Endothelial cell (in vitro differentiated cells): ENCODE results near the gene DPEP3. TPM values are rescaled to one million over a fixed set of nuclear protein-coding genes. Genes with fewer than 3 reads are reported as not detected.
"Not testable (repeated sequence)": the region's sequence is repeated elsewhere in the genome, so short reads cannot be mapped to it uniquely, and the experiment has no call there.

Source experiments
- DNase-seq: peaks from one replicate; pipeline ENCODE4 v3.0.0; 2021; ENCODE audit warnings: low spot score
- H3K27ac Mint-ChIP-seq: one replicate; pipeline ENCODE4 v1.8.0; 2021; ENCODE audit warnings: mixed read lengths, inconsistent platforms; ENCODE audit not compliant: unreplicated experiment
- H3K27me3 Mint-ChIP-seq: one replicate; pipeline ENCODE4 v1.8.0; 2021; ENCODE audit warnings: mild to moderate bottlenecking, moderate library complexity, mixed read lengths, inconsistent platforms; ENCODE audit not compliant: unreplicated experiment
- H3K36me3 Mint-ChIP-seq: one replicate; pipeline ENCODE4 v1.8.0; 2021; ENCODE audit warnings: mild to moderate bottlenecking, low read depth, mixed read lengths, inconsistent platforms; ENCODE audit not compliant: unreplicated experiment
- H3K4me1 Mint-ChIP-seq: one replicate; pipeline ENCODE4 v1.8.0; 2021; ENCODE audit warnings: mild to moderate bottlenecking, mixed read lengths, inconsistent platforms; ENCODE audit not compliant: unreplicated experiment
- H3K4me3 Mint-ChIP-seq: one replicate; pipeline ENCODE4 v1.8.0; 2021; ENCODE audit warnings: mild to moderate bottlenecking, mixed read lengths, inconsistent platforms; ENCODE audit not compliant: unreplicated experiment
- H3K9me3 Mint-ChIP-seq: one replicate; pipeline ENCODE4 v1.8.0; 2021; ENCODE audit warnings: mixed read lengths, inconsistent platforms; ENCODE audit not compliant: unreplicated experiment
- CTCF ChIP-seq: fragments of 200-600 bp; sonication (generic); IDR thresholded peaks from one replicate; pipeline ENCODE4 v1.5.0; 2021; ENCODE audit warnings: antibody characterized with exemption; ENCODE audit not compliant: unreplicated experiment
- total RNA-seq: library from RNA; stranded (reverse); fragmentation: NEBNext Ultra II Directional; extraction: Animal tissue kit (Norgen Biotek cat#: 25700); gene quantifications from one replicate; pipeline ENCODE4 v1.2.1, GENCODE V29; 2021; ENCODE audit not compliant: unreplicated experiment

Gene DPEP3
- total RNA-seq, 1 donor from 2014 or later = not detected

GRCh38 chr16:67999985-68000384 lies 19.7 kb upstream of the DPEP3 start:
- H3K27me3 Mint-ChIP-seq = peaks cover 5% of the 10 kb centered on the region
- peak overlapping the region; percentile 45 for H3K27ac Mint-ChIP-seq
- no peaks in the 10 kb centered on the region for H3K9me3 Mint-ChIP-seq
- DNase-seq = no peak
- peaks cover 19% of the 10 kb centered on the region for H3K4me1 Mint-ChIP-seq
- no peak overlapping the region for H3K4me3 Mint-ChIP-seq
- TF ChIP-seq CTCF = no peak
- H3K36me3 Mint-ChIP-seq = no peaks in the 10 kb centered on the region

- not testable (repeated sequence) for H3K36me3 Mint-ChIP-seq, H3K27me3 Mint-ChIP-seq, DNase-seq, H3K4me3 Mint-ChIP-seq, H3K9me3 Mint-ChIP-seq
- H3K4me1 Mint-ChIP-seq = peaks cover 19% of the 10 kb centered on the region
- peak within 1 kb of the TSS; percentile 45 for H3K27ac Mint-ChIP-seq
Measured at GRCh38 chr16:67998779-67999688, 18.7 kb upstream of the DPEP3 start, which contains the start of gene DPEP2. Gene DPEP2, minus strand, starts transcription at chr16:67999484. Its CDS starts 6,272 bp downstream, at chr16:67993212.

DNA sequence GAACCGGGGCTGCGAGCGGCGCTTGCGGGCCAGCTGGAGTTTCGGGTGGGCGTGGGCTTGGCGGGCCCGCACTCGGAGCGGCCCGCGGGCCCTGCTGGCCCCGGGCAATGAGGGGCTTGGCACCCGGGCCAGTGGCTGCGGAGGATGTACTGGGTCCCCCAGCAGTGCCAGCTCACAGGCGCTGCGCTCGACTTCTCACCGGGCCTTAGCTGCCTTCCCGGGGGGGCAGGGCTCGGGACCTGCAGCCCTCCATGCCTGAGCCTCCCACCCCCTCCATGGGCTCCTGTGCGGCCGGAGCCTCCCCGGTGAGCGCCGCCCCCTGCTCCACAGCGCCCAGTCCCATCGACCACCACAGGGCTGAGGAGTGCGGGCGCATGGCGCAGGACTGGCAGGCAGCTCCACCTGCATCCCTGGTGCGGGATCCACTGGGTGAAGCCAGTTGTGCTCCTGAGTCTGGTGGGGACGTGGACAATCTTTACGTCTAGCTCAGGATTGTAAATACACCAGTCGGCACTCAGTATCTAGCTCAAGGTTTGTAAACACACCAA lies 18.0 kb upstream of the DPEP3 start:
- not testable (repeated sequence) for H3K9me3 Mint-ChIP-seq, DNase-seq, H3K36me3 Mint-ChIP-seq, H3K27ac Mint-ChIP-seq, H3K4me3 Mint-ChIP-seq, H3K27me3 Mint-ChIP-seq
- H3K4me1 Mint-ChIP-seq = peaks cover 22% of the 10 kb centered on the region

DNA sequence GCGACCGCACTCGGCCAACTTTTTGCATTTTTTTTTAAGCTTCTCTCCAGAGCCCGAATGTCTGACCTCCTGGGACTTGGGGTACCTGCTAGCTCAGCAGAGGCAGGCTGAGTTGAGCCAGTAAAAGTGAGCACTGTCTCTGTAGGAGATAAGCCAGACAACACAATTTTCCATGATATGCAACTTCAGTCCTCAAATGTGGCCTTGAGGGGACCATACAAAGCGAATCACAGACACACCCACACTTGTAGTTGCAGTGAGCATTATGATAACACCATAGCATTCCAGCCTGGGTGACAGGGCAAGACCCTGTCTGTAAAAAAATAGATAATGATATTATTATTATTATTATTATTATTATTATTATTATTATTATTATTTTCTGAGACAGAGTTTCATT lies 16.4 kb upstream of the DPEP3 start:
- H3K27me3 Mint-ChIP-seq = peaks cover 8% of the 10 kb centered on the region
- H3K9me3 Mint-ChIP-seq = no peaks in the 10 kb centered on the region
- H3K4me3 Mint-ChIP-seq = no peak overlapping the region
- H3K27ac Mint-ChIP-seq = no peak overlapping the region
- no peaks in the 10 kb centered on the region for H3K36me3 Mint-ChIP-seq
- H3K4me1 Mint-ChIP-seq = peaks cover 22% of the 10 kb centered on the region
- TF ChIP-seq CTCF = no peak
- no peak for DNase-seq

GRCh38 chr16:67995423-67995822 lies 15.1 kb upstream of the DPEP3 start:
- no peak for TF ChIP-seq CTCF
- Mint-ChIP-seq H3K36me3 (no peaks in the 10 kb centered on the region), H3K27ac (no peak overlapping the region)

DNA sequence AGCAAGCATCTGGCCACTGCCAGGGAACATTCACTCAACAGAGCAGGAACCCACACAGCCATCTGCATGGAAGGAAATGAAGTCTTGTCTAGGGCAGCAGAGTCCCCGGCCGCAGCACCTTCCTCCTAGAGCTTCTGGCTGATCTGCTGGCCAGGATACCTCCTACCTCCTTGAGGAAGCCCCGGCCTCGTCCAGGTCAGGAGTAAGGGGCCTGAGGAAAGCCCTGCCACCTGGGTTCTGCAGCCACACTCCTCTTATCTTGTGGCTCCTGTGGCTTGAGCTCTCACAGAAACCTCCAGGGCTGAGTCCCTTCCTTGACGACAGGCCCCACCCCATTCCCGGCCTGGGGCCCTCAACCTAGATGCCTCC lies 13.7 kb upstream of the DPEP3 start:
- not testable (repeated sequence) for H3K4me1 Mint-ChIP-seq, H3K36me3 Mint-ChIP-seq, H3K9me3 Mint-ChIP-seq, DNase-seq, H3K27ac Mint-ChIP-seq
- Mint-ChIP-seq H3K27me3 (peaks cover 13% of the 10 kb centered on the region), H3K4me3 (peak overlapping the region; percentile 62)

More at GRCh38 chr16:67995423-67995822, 15.1 kb upstream of the DPEP3 start:
- Mint-ChIP-seq H3K4me1 (peaks cover 18% of the 10 kb centered on the region), H3K9me3 (no peaks in the 10 kb centered on the region), H3K4me3 (no peak overlapping the region), H3K27me3 (peaks cover 8% of the 10 kb centered on the region)
- DNase-seq = no peak
